HCT116 (cell line): ENCODE data around the gene TMEM174. TPM values are rescaled to one million over a fixed set of nuclear protein-coding genes. Genes with fewer than 3 reads are reported as not detected.

Experiments used
- ATAC-seq: fragments of 200-7000 bp; cut with Tn5 transposase; 2 replicates; pipeline ENCODE4 v1.9.1; 2020; ENCODE audit warnings: mild to moderate bottlenecking, moderate library complexity
- BruUV-seq: library from RNA; stranded (reverse); fragments of 400-500 nt; replicated peaks from 2 replicates; lab custom pipeline; 2021; lab: Mats Ljungman, UMichigan
- CTCF ChIA-PET: fragments of 300-600 bp; sonication (Branson Sonifier 250); formaldehyde crosslinking; loops from one replicate; lab custom pipeline; 2021; ENCODE audit warnings: antibody characterized with exemption; lab: Charles Lee
- POLR2A ChIA-PET: fragments of 300-600, 350-600 bp; sonication (Branson Sonifier 250); formaldehyde crosslinking; loops from one replicate; lab custom pipeline; 2021; ENCODE audit warnings: antibody characterized with exemption; lab: Charles Lee
- RAD21 ChIA-PET, 2 experiments: fragments of 300-600 bp; sonication (Branson Sonifier 250); formaldehyde crosslinking; loops; one replicate each; lab custom pipeline; 2023; ENCODE audit warnings: low total read pairs in 2 of 2; ENCODE audit not compliant: uncharacterized antibody in 2 of 2, unreplicated experiment in 2 of 2, low non-redundant PET in 1 of 2; lab: Charles Lee
- DNase-seq: peaks from one replicate; pipeline ENCODE4 v3.0.0-alpha.2; 2010; ENCODE audit warnings: low read depth, low spot score
- H2AFZ ChIP-seq: fragments of 200-600 bp; shearing (Covaris generic), sonication (generic); 2 replicates; pipeline ENCODE4 v1.6.1; 2017; ENCODE audit warnings: low read depth, mixed run types, mixed read lengths, antibody characterized with exemption, low read length; ENCODE audit not compliant: poor library complexity, severe bottlenecking
- H3K27ac ChIP-seq: 2 replicates; pipeline ENCODE4 v1.5.1; 2012; ENCODE audit warnings: low read depth, low read length
- H3K27me3 ChIP-seq: fragments of 200-600 bp; sonication (generic); 2 replicates; pipeline ENCODE4 v1.6.1; 2016; ENCODE audit warnings: mixed run types, low read length, mixed read lengths; ENCODE audit not compliant: insufficient read depth
- H3K36me3 ChIP-seq, 2 experiments: fragments of 200-500 bp in 1 of 2; fragments of 200-600 bp in 1 of 2; sonication (Bioruptor generic) in 1 of 2; sonication (generic) in 1 of 2; 2 replicates each; pipeline versions ENCODE4 v1.5.1 to v1.6.1; 2014 to 2016; ENCODE audit warnings: low read length in 2 of 2, inconsistent platforms in 1 of 2, mixed read lengths in 1 of 2, mixed run types in 1 of 2; ENCODE audit not compliant: insufficient read depth in 2 of 2, control insufficient read depth in 1 of 2
- H3K4me1 ChIP-seq, 2 experiments: fragments of 200-600 bp in 1 of 2; sonication (generic) in 1 of 2; 2 replicates each; pipeline versions ENCODE4 v1.5.1 to v1.6.1; 2012 to 2017; ENCODE audit warnings: low read length in 2 of 2, inconsistent platforms in 1 of 2, mild to moderate bottlenecking in 1 of 2, mixed read lengths in 1 of 2, mixed run types in 1 of 2, moderate library complexity in 1 of 2; ENCODE audit not compliant: insufficient read depth in 2 of 2, control insufficient read depth in 1 of 2
- H3K4me2 ChIP-seq: fragments of 200-600 bp; sonication (generic); 2 replicates; pipeline ENCODE4 v1.6.1; 2017; ENCODE audit warnings: mixed run types, low read length, mixed read lengths
- H3K4me3 ChIP-seq, 2 experiments: fragments of 200-600 bp in 1 of 2; sonication (generic) in 1 of 2; replicated peaks in 1 of 2; 2 replicates each; pipeline ENCODE4 v1.5.1; 2011 to 2016; ENCODE audit warnings: low read length in 2 of 2, control low read depth in 1 of 2, low read depth in 1 of 2, mild to moderate bottlenecking in 1 of 2, mixed read lengths in 1 of 2, mixed run types in 1 of 2
- H3K79me2 ChIP-seq: fragments of 200-600 bp; sonication (generic); 2 replicates; pipeline ENCODE4 v1.6.1; 2017; ENCODE audit warnings: mild to moderate bottlenecking, mixed run types, low read length, moderate library complexity, mixed read lengths; ENCODE audit not compliant: insufficient read depth
- H3K9ac ChIP-seq: fragments of 200-600 bp; sonication (generic); 2 replicates; pipeline ENCODE4 v1.6.1; 2016; ENCODE audit warnings: low read length, mixed read lengths
- H3K9me2 ChIP-seq: fragments of 200-600 bp; sonication (generic), shearing (Covaris generic); 2 replicates; pipeline ENCODE4 v1.6.1; 2017; ENCODE audit warnings: mixed run types, mild to moderate bottlenecking, moderate library complexity; ENCODE audit not compliant: insufficient read depth
- H3K9me3 ChIP-seq, 2 experiments: fragments of 200-500 bp in 1 of 2; fragments of 200-600 bp in 1 of 2; sonication (Bioruptor generic) in 1 of 2; sonication (generic) in 1 of 2; 2 replicates each; pipeline ENCODE4 v1.6.1; 2014 to 2017; ENCODE audit warnings: low read length in 2 of 2, mixed read lengths in 2 of 2, inconsistent platforms in 1 of 2, low read depth in 1 of 2, mild to moderate bottlenecking in 1 of 2, mixed run types in 1 of 2, moderate library complexity in 1 of 2; ENCODE audit not compliant: control insufficient read depth in 1 of 2, insufficient read depth in 1 of 2
- H4K20me1 ChIP-seq: fragments of 200-600 bp; sonication (generic), shearing (Covaris generic); 2 replicates; pipeline ENCODE4 v1.6.1; 2017; ENCODE audit warnings: mixed run types, mild to moderate bottlenecking, moderate library complexity; ENCODE audit not compliant: insufficient read depth
- CBX3 ChIP-seq: IDR thresholded peaks from 2 replicates; pipeline ENCODE4 v1.6.1; 2012; ENCODE audit warnings: low read depth
- CEBPB ChIP-seq: IDR thresholded peaks from 2 replicates; pipeline ENCODE4 v1.6.1; 2012; ENCODE audit warnings: low read depth
- ELF1 ChIP-seq: IDR thresholded peaks from 2 replicates; pipeline ENCODE4 v1.6.1; 2012; ENCODE audit warnings: low read depth, borderline replicate concordance
- EZH2 ChIP-seq: fragments of 200-600 bp; sonication (generic); IDR thresholded peaks from 2 replicates; pipeline ENCODE4 v1.6.1; 2017; ENCODE audit warnings: antibody characterized with exemption, mixed run types
- EZH2phosphoT487 ChIP-seq: fragments of 200-600 bp; IDR thresholded peaks from 2 replicates; pipeline ENCODE4 v1.6.1; 2018; ENCODE audit warnings: antibody characterized with exemption, borderline replicate concordance
- JUND ChIP-seq: IDR thresholded peaks from 2 replicates; pipeline ENCODE4 v1.6.1; 2012
- MAX ChIP-seq: IDR thresholded peaks from 2 replicates; pipeline ENCODE4 v1.6.1; 2012
- POLR2A ChIP-seq: IDR thresholded peaks from 2 replicates; pipeline ENCODE4 v1.7.0; 2011; ENCODE audit warnings: borderline replicate concordance; ENCODE audit not compliant: insufficient read depth, insufficient read length; ENCODE audit errors: extremely low read depth
- RAD21 ChIP-seq: IDR thresholded peaks from 2 replicates; pipeline ENCODE4 v1.6.1; 2012; ENCODE audit warnings: low read depth, mild to moderate bottlenecking
- SIN3A ChIP-seq: IDR thresholded peaks from 2 replicates; pipeline ENCODE4 v1.6.1; 2012; ENCODE audit warnings: low read depth
- TCF7L2 ChIP-seq: IDR thresholded peaks from 2 replicates; pipeline ENCODE4 v1.7.0; 2011; ENCODE audit warnings: borderline replicate concordance, inconsistent platforms; ENCODE audit not compliant: insufficient read depth, insufficient read length; ENCODE audit errors: extremely low read depth
- ZBTB33 ChIP-seq: IDR thresholded peaks from 2 replicates; pipeline ENCODE4 v1.6.1; 2011; ENCODE audit warnings: mild to moderate bottlenecking, low read length, moderate library complexity; ENCODE audit not compliant: insufficient replicate concordance; ENCODE audit errors: extremely low read depth
- ZNF274 ChIP-seq: fragments of 200-500 bp; sonication (Bioruptor generic); IDR thresholded peaks from 2 replicates; pipeline ENCODE4 v1.6.1; 2014; ENCODE audit warnings: mild to moderate bottlenecking, low read depth, low read length, inconsistent platforms
- intact Hi-C: fragments of 100-400 bp; cut with micrococcal nuclease; formaldehyde crosslinking; loops from 2 replicates; pipeline ENCODE4 v1.10.0; 2022
- total RNA-seq: library from RNA; stranded (reverse); gene quantifications from one replicate; pipeline ENCODE4 v1.2.1, GENCODE V29; 2021; ENCODE audit not compliant: unreplicated experiment

TMEM174 gene
- total RNA-seq, 1 experiment from 2014 or later: not detected

DNA sequence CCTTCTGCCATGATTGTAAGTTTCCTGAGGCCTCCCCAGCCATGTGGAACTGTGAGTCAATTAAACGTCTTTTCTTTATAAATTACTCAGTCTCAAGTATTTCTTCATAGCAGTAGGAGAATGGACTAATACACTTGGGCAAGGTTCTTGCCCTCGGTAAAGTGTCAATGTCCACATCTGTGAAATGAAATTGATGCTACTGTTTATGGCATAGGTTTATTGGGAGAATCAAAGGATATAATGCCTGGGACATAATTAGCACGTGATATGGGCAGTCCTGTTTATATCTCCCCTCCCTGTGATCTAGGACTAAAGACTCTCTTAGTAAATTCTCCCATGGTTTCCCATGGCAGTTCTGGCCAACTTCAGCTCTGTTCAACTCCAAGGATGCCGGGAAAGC lies 19.4 kb downstream of the TMEM174 start:
- no peak overlapping the region for H3K9ac ChIP-seq
- no peak overlapping the region for H2AFZ ChIP-seq
- H3K27ac ChIP-seq: no peak overlapping the region
- H3K4me1 ChIP-seq: no peaks in the 10 kb centered on the region
- RAD21 ChIA-PET: no interaction called here
- DNase-seq: no peak
- H3K9me2 ChIP-seq: no peaks in the 10 kb centered on the region
- no TSS peak for BruUV-seq
- no peak for TF ChIP-seq JUND
- TF ChIP-seq EZH2: no peak
- no peak for TF ChIP-seq POLR2A
- no peak for TF ChIP-seq TCF7L2
- no peak for TF ChIP-seq CEBPB
- no peak for TF ChIP-seq RAD21
- no peak for TF ChIP-seq ELF1
- TF ChIP-seq EZH2phosphoT487: no peak
- TF ChIP-seq SIN3A: no peak
- TF ChIP-seq CBX3: no peak
- TF ChIP-seq MAX: no peak
- no peak for TF ChIP-seq ZNF274
- TF ChIP-seq ZBTB33: no peak
- TF ChIP-seq, all 23 proteins: peak for 0
- Histone ChIP-seq H3K79me2 (no peaks in the 10 kb centered on the region), H3K4me3 (no peak overlapping the region), H3K36me3 (no peaks in the 10 kb centered on the region), H3K4me2 (no peak overlapping the region), H3K9me3 (no peaks in the 10 kb centered on the region), H3K27me3 (no peaks in the 10 kb centered on the region), H4K20me1 (no peaks in the 10 kb centered on the region)
- CTCF ChIA-PET: interaction anchor here (0.6 kb wide), 1 partner anchor 9 kb away, joined by 3 read pairs; no protein-coding TSS in a partner anchor
- intact Hi-C loops: no loop called here
- ATAC-seq: no peak
- POLR2A ChIA-PET: no interaction called here
